ENCODE measurements around the gene SRMS. TPM values are rescaled to one million over a fixed set of nuclear protein-coding genes. Genes with fewer than 3 reads are reported as not detected.

The SRMS gene
- total RNA-seq, 1 experiment from 2014 or later: 0.79 TPM

GRCh38 chr20:63522091-63522868, 25.3 kb downstream of the SRMS start:
- no peak overlapping the region for H2BK15ac ChIP-seq (ENCODE audit: low read depth, low read length)
- H2BK12ac ChIP-seq (ENCODE audit: insufficient read length, low read depth, low read length): no peak overlapping the region
- H3K23me2 ChIP-seq (ENCODE audit: insufficient read length, low read depth, low read length, poor library complexity, severe bottlenecking): peaks cover 10% of the 10 kb centered on the region
- H3K9me3 Mint-ChIP-seq: peaks cover 7 to 13% of the 10 kb centered on the region in 2 experiments; a peak in 4 of 5 replicates
- H3K23ac ChIP-seq (ENCODE audit: insufficient read length, low read depth, low read length): no peak overlapping the region
- no CpG with 5 or more reads among the region's 13 CpGs for WGBS (ENCODE audit: extremely low coverage, insufficient read length, low lambda C conversion rate)
- peaks cover 2 to 25% of the 10 kb centered on the region in 2 experiments; a peak in 3 of 4 replicates for H3K4me1 Mint-ChIP-seq
- no peak overlapping the region for H2BK5ac ChIP-seq (ENCODE audit: insufficient read length, low read length)
- peak overlapping the region; percentile 73 to 84 for H3K4me3 Mint-ChIP-seq
- H3K18ac ChIP-seq (ENCODE audit: insufficient read length, low read depth, low read length): no peak overlapping the region
- DNase-seq: no peak
- no peak overlapping the region for H2AFZ ChIP-seq (ENCODE audit: low read length)
- no peak overlapping the region for H3K4ac ChIP-seq (ENCODE audit: low read depth, low read length)
- no peak overlapping the region for H3K27ac Mint-ChIP-seq
- no peak overlapping the region for H3K14ac ChIP-seq (ENCODE audit: insufficient read depth, low read length)
- H3K27me3 ChIP-seq (ENCODE audit: insufficient read depth, low read length): no peaks in the 10 kb centered on the region
- TF ChIP-seq CTCF (conservative IDR thresholded peaks at IDR 0.05): no peak
- no peak overlapping the region for H2AK5ac ChIP-seq (ENCODE audit: insufficient read length, low read length)
- no peak overlapping the region for H4K8ac ChIP-seq (replicated peaks; ENCODE audit: insufficient read length, low read depth, low read length)
- H3K9me3 ChIP-seq (ENCODE audit: control insufficient read depth, low read depth, low read length): no peaks in the 10 kb centered on the region
- H4K5ac ChIP-seq (ENCODE audit: insufficient read length, low read depth, low read length): no peak overlapping the region
- H3K79me2 ChIP-seq (ENCODE audit: insufficient read depth, low read length): no peaks in the 10 kb centered on the region; the same call in 1 of the 2 replicates
- H3K27me3 Mint-ChIP-seq (ENCODE audit: low read depth): peaks cover 7% of the 10 kb centered on the region
- no peak overlapping the region for H3K27ac ChIP-seq (ENCODE audit: insufficient read length, low read depth, low read length)
- no peak overlapping the region for H3K4me2 ChIP-seq (ENCODE audit: insufficient read depth, insufficient read length, low read length)
- H2BK120ac ChIP-seq (ENCODE audit: low read depth, low read length, poor library complexity, severe bottlenecking): no peak overlapping the region
- H3K36me3 Mint-ChIP-seq (ENCODE audit: insufficient read depth in 1 of 3, low read depth in 3 of 3): peaks cover 20 to 42% (median 22%) of the 10 kb centered on the region in 3 experiments; a peak in 6 of 7 replicates
- no peak overlapping the region for H3T11ph ChIP-seq (ENCODE audit: low read length)
- no peak overlapping the region for H4K91ac ChIP-seq (ENCODE audit: insufficient read length, low read depth, low read length)
- no peak overlapping the region for H2BK20ac ChIP-seq (ENCODE audit: low read depth, low read length, poor library complexity, severe bottlenecking)
- H3K4me1 ChIP-seq (ENCODE audit: insufficient read depth, low read length): no peaks in the 10 kb centered on the region; the same call in 1 of the 2 replicates
- peaks cover 4% of the 10 kb centered on the region for H3K79me1 ChIP-seq (ENCODE audit: insufficient read depth, low read depth, low read length, poor library complexity, severe bottlenecking)
- no peaks in the 10 kb centered on the region for H4K20me1 ChIP-seq (ENCODE audit: control insufficient read depth, insufficient read depth, insufficient read length)
- no peak overlapping the region for H3K9ac ChIP-seq (ENCODE audit: extremely low read depth, insufficient read length, low read length)
- H3K56ac ChIP-seq (ENCODE audit: insufficient read length, low read depth, low read length): no peak overlapping the region

All from H9 (cell line).